Thyroid gland (tissue), 4 donors: ENCODE data around the gene CARD14. TPM values are rescaled to one million over a fixed set of nuclear protein-coding genes. Genes with fewer than 3 reads are reported as not detected.

Experiments
- DNase-seq, 2 donors: peaks; one replicate each; pipeline ENCODE4 v3.0.0-alpha.2; 2019
- H3K27ac ChIP-seq, 3 donors: fragments of 200-600 bp; sonication (generic); 1 replicate in 2 of 3; 2 replicates in 1 of 3; pipeline ENCODE4 v1.5.1; 2016 to 2019; ENCODE audit warnings: mild to moderate bottlenecking in 1 of 3, moderate library complexity in 1 of 3
- H3K27me3 ChIP-seq: fragments of 200-600 bp; sonication (generic); one replicate; pipeline ENCODE4 v1.5.1; 2019
- H3K36me3 ChIP-seq, 2 donors: fragments of 200-600 bp; sonication (generic); one replicate each; pipeline ENCODE4 v1.5.1; 2016 to 2019
- H3K4me1 ChIP-seq, 2 donors: fragments of 200-600 bp; sonication (generic); one replicate each; pipeline ENCODE4 v1.5.1; 2017 to 2019
- H3K4me3 ChIP-seq, 3 donors: fragments of 200-600 bp; sonication (generic); replicated peaks in 1 of 3; 1 replicate in 2 of 3; 2 replicates in 1 of 3; pipeline ENCODE4 v1.5.1; 2016; ENCODE audit warnings: mild to moderate bottlenecking in 1 of 3
- H3K9me3 ChIP-seq: fragments of 200-600 bp; sonication (generic); one replicate; pipeline ENCODE4 v1.5.1; 2017
- POLR2A ChIP-seq, 2 donors: fragments of 450-650 bp; IDR thresholded peaks; one replicate each; pipeline ENCODE4 v1.6.1; 2017; ENCODE audit warnings: antibody characterized with exemption in 2 of 2, mild to moderate bottlenecking in 2 of 2, moderate library complexity in 1 of 2
- WGBS, 2 donors: methylation state at CpG; one replicate each; pipeline ENCODE4 v1.1.5; 2017; 5-methylcytosine and 5-hydroxymethylcytosine counted together
- intact Hi-C: fragments of 100-400 bp; cut with DNase I; formaldehyde crosslinking; loops from one replicate; pipeline ENCODE4 v1.15.1; 2023
- total RNA-seq, 4 donors: library from RNA; depleted of rRNA; stranded (reverse); fragments of >200 nt; gene quantifications; one replicate each; pipeline ENCODE4 v1.2.3, GENCODE V29; 2016
- TF ChIP-seq, protein P1 (sequence below), 6 experiments: fragments of 200-600 bp in 3 of 6; fragments of 450-650 bp in 3 of 6; sonication (generic) in 3 of 6; IDR thresholded peaks; one replicate each; pipeline ENCODE4 v1.5.1; 2016 to 2019; ENCODE audit warnings: antibody characterized with exemption in 6 of 6, mild to moderate bottlenecking in 2 of 6, inconsistent platforms in 1 of 6, moderate library complexity in 1 of 6

CARD14 gene
- total RNA-seq, 4 donors from 2014 or later: 0.34 to 3.9 TPM; not detected in 2

DNA sequence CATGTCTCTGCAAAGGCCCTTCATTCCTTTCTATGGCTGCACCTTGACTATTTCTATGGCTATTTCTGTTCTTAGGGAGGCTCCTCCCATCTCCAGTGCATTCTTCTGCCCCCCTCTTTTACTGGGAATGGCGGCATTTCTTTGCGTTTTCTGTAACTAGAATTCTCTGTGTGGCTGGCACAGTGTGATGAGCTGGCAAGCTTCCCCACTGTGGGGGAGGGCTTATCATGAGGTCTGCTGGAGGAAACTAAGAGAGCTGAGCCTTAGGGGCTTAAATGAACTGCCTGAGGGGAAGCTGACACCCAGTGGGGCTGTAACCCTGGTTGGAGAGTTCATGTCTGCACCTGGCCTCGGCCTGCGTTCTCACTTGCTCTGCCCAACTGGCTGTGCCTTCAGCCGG is 1.5 kb upstream of the CARD14 start:
- H3K9me3 ChIP-seq: no peaks in the 10 kb centered on the region
- no peak for TF ChIP-seq POLR2A (IDR thresholded peaks at IDR 0.05)
- no peaks in the 10 kb centered on the region for H3K27me3 ChIP-seq
- intact Hi-C loops: no loop called here
- no peak overlapping the region for H3K4me3 ChIP-seq
- 49 to 63% methylated on average over 3 to 5 of the region's 5 CpGs for WGBS, 2 donors
- no peak overlapping the region for H3K27ac ChIP-seq
- H3K4me1 ChIP-seq: no peaks in the 10 kb centered on the region
- no peaks in the 10 kb centered on the region for H3K36me3 ChIP-seq
- DNase-seq: no peak

DNA sequence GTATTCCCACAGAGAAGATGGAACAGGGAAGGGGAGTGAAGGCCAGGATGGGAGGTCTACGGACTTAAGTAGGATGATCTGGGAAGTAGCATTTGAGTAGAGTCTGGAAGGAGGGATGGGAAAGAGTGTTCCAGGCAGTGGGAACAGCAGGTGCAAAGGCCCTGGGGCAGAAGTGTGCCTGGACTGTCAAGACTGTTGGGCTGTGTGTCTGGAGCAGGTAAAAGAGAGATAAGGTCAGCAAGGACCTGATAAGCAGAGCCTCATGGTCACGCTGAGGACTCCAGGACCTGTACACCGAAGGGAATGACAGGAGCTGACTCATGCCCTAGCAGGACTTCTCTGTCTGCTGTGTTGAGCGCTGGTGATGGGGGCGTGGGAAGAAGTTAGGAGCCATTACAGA is 723 bp upstream of the CARD14 start:
- intact Hi-C loops: no loop called here
- no peaks in the 10 kb centered on the region for H3K36me3 ChIP-seq
- 95 to 97% methylated on average over 5 of the region's 5 CpGs for WGBS, 2 donors
- H3K4me1 ChIP-seq: no peaks in the 10 kb centered on the region
- DNase-seq: no peak
- H3K27me3 ChIP-seq: no peaks in the 10 kb centered on the region
- H3K4me3 ChIP-seq: no peak overlapping the region
- TF ChIP-seq, protein P1, sequence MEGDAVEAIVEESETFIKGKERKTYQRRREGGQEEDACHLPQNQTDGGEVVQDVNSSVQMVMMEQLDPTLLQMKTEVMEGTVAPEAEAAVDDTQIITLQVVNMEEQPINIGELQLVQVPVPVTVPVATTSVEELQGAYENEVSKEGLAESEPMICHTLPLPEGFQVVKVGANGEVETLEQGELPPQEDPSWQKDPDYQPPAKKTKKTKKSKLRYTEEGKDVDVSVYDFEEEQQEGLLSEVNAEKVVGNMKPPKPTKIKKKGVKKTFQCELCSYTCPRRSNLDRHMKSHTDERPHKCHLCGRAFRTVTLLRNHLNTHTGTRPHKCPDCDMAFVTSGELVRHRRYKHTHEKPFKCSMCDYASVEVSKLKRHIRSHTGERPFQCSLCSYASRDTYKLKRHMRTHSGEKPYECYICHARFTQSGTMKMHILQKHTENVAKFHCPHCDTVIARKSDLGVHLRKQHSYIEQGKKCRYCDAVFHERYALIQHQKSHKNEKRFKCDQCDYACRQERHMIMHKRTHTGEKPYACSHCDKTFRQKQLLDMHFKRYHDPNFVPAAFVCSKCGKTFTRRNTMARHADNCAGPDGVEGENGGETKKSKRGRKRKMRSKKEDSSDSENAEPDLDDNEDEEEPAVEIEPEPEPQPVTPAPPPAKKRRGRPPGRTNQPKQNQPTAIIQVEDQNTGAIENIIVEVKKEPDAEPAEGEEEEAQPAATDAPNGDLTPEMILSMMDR (IDR thresholded peaks at IDR 0.05): no peak
- no peak for TF ChIP-seq POLR2A (IDR thresholded peaks at IDR 0.05)
- H3K9me3 ChIP-seq: no peaks in the 10 kb centered on the region
- no peak overlapping the region for H3K27ac ChIP-seq

DNA sequence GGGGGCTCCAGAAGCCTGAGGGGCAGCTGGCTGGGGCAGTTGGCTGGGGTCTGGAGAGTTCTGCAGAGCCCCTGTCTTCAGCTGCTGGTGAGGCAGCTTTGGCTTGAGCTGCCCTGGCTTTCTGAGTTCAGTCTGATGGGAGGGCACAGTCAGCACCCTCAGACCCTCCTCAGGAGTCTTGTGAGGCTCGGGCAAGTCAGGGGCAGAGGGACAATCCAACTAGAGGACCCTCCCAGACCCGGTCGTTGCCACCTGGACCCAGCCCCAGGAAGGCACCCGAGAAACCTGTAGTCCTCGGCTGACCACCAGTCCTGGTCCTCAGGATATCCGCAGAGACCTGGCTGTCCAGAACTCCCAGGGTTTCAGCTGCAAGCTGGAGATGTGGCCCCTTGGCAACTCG is 1.9 kb downstream of the CARD14 start:
- Histone ChIP-seq H3K4me1 (no peaks in the 10 kb centered on the region), H3K4me3 (no peak overlapping the region), H3K27ac (no peak overlapping the region), H3K27me3 (no peaks in the 10 kb centered on the region), H3K9me3 (no peaks in the 10 kb centered on the region), H3K36me3 (no peaks in the 10 kb centered on the region)
- TF ChIP-seq, protein P1 (IDR thresholded peaks at IDR 0.05): no peak
- no peak for TF ChIP-seq POLR2A (IDR thresholded peaks at IDR 0.05)
- intact Hi-C loops: no loop called here
- DNase-seq: no peak
- 81 to 82% methylated on average over 7 of the region's 7 CpGs for WGBS, 2 donors

DNA sequence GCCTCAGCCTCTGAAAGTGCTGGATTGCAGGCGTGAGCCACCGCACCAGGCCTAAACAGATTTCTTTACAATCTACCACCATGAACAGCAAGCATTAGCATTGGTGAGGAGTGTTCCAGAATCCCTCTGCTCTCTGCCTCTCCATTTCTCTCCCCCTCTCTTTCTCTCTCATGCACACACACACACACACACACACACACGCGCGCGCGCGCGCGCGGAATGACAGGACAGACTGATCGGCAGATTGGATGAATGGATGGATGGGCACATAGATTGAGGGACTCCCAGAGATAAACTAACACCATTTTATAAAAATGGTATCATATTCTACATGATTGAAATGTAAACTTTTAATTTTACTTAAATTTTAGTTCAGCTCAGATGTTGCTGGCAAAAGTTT is 3.3 kb downstream of the CARD14 start:
- Histone ChIP-seq H3K36me3 (no peaks in the 10 kb centered on the region), H3K9me3 (no peaks in the 10 kb centered on the region), H3K4me1 (no peaks in the 10 kb centered on the region), H3K27ac (no peak overlapping the region), H3K27me3 (no peaks in the 10 kb centered on the region), H3K4me3 (no peak overlapping the region)
- WGBS, 2 donors: 86% methylated on average over 12 of the region's 12 CpGs
- no peak for TF ChIP-seq POLR2A (IDR thresholded peaks at IDR 0.05)
- TF ChIP-seq, protein P1 (IDR thresholded peaks at IDR 0.05): no peak
- no peak for DNase-seq
- intact Hi-C loops: no loop called here

DNA sequence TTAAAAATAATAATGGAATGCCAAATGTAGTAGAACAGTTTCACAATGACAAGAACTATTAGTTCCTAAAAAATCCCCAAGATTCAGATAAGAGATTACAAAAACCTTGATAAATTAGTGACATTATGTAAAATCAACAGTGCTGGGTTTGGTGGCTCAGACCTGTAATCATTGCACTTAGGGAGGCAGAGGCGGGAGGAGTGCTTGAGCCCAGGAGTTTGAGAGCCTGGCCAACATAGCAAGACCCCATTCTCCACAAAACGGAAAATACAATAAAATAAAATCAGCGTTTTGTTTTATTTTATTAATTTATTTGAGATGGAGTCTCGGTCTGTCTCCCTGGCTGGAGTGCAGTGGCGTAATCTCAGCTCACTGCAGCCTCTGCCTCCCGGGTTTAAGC is 4.1 kb downstream of the CARD14 start:
- no peaks in the 10 kb centered on the region for H3K27me3 ChIP-seq
- H3K27ac ChIP-seq: no peak overlapping the region
- H3K4me3 ChIP-seq: no peak overlapping the region
- WGBS, 2 donors: 94 to 97% methylated on average over 6 of the region's 6 CpGs
- intact Hi-C loops: no loop called here
- no peaks in the 10 kb centered on the region for H3K36me3 ChIP-seq
- H3K9me3 ChIP-seq: no peaks in the 10 kb centered on the region
- no peak for DNase-seq
- H3K4me1 ChIP-seq: no peaks in the 10 kb centered on the region
- TF ChIP-seq, protein P1 (IDR thresholded peaks at IDR 0.05): no peak
- no peak for TF ChIP-seq POLR2A (IDR thresholded peaks at IDR 0.05)

GRCh38 chr17:80176757-80177156 is 6.9 kb downstream of the CARD14 start:
- DNase-seq: no peak
- 84 to 92% methylated on average over 11 of the region's 11 CpGs for WGBS, 2 donors
- TF ChIP-seq, protein P1 (IDR thresholded peaks at IDR 0.05): no peak
- Histone ChIP-seq H3K9me3 (no peaks in the 10 kb centered on the region), H3K27me3 (no peaks in the 10 kb centered on the region), H3K4me1 (no peaks in the 10 kb centered on the region), H3K27ac (no peak overlapping the region), H3K4me3 (no peak overlapping the region), H3K36me3 (no peaks in the 10 kb centered on the region)
- intact Hi-C loops: no loop called here
